VCaP (cell line): ENCODE data around the gene LRCH1.
"Not testable (repeated sequence)": the region's sequence is repeated elsewhere in the genome, so short reads cannot be mapped to it uniquely, and the experiment has no call there.

Experiments used
- H3K27ac ChIP-seq: fragments of 450-650 bp; 2 replicates; pipeline ENCODE4 v1.5.1; 2017
- TF ChIP-seq, protein P1 (sequence below): fragments of 450-650 bp; conservative IDR thresholded peaks from 2 replicates; pipeline ENCODE4 v1.5.1; 2017; ENCODE audit warnings: mild to moderate bottlenecking, moderate library complexity

Gene LRCH1

DNA sequence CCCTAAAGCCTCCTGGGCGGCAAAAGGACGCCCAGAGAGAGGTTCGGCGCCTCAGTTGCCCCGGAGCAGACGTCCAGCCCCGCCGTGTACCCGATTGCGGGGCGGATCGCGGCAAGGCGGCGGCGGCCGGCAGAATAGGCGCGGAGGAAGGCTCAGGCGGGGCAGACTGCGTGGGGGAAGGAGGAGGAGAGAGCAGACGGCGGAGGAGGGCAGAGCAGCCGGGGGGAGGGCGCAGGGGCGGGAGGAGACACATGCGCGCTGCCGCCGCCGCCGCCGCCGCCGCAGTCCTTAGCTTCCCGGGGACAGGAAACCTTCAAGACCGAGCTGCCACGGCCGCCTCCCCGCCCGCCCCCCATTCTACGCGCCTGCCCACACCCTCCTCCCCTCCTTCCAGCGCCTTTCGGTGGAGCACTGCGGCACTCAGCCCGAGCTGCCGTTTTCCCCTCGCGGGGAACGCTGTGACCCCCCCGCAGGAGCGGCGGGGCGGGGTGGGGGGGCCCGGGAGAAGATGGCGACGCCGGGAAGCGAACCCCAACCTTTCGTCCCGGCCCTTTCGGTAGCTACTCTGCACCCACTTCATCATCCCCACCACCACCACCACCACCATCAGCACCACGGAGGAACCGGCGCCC lies at the start of gene LRCH1:
Gene LRCH1, plus strand, starts transcription at position 282 of the 632 bp plus-strand sequence. Its CDS starts 227 bp downstream, at position 509.
- peak within 1 kb of the TSS; percentile 93 for H3K27ac ChIP-seq
- TF ChIP-seq, protein P1, sequence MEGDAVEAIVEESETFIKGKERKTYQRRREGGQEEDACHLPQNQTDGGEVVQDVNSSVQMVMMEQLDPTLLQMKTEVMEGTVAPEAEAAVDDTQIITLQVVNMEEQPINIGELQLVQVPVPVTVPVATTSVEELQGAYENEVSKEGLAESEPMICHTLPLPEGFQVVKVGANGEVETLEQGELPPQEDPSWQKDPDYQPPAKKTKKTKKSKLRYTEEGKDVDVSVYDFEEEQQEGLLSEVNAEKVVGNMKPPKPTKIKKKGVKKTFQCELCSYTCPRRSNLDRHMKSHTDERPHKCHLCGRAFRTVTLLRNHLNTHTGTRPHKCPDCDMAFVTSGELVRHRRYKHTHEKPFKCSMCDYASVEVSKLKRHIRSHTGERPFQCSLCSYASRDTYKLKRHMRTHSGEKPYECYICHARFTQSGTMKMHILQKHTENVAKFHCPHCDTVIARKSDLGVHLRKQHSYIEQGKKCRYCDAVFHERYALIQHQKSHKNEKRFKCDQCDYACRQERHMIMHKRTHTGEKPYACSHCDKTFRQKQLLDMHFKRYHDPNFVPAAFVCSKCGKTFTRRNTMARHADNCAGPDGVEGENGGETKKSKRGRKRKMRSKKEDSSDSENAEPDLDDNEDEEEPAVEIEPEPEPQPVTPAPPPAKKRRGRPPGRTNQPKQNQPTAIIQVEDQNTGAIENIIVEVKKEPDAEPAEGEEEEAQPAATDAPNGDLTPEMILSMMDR: no peak

- TF ChIP-seq, protein P1: no peak
- H3K27ac ChIP-seq: no peak overlapping the region
Measured at GRCh38 chr13:46504036-46504435, 48.9 kb upstream of the LRCH1 start.

DNA sequence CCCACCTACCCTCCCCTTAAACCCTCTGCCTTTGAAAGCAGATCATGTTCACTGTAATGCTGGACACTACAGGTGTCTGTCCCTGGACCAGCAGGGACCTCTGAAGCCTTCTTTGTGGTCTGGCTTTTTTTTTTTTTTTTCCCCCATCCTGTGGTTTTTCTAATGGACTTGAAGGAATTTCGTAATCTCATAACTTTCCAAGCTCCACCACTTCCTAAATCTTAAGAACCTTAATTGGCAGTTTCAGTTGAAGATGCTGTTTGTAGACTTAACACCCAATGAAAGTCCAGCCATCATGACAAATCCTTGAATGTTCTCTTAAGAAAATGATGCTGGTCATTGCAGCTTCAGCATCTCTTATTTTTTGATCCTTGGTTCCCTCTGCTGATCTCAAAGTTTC lies 45.0 kb upstream of the LRCH1 start:
- TF ChIP-seq, protein P1: no peak
- H3K27ac ChIP-seq: no peak overlapping the region

DNA sequence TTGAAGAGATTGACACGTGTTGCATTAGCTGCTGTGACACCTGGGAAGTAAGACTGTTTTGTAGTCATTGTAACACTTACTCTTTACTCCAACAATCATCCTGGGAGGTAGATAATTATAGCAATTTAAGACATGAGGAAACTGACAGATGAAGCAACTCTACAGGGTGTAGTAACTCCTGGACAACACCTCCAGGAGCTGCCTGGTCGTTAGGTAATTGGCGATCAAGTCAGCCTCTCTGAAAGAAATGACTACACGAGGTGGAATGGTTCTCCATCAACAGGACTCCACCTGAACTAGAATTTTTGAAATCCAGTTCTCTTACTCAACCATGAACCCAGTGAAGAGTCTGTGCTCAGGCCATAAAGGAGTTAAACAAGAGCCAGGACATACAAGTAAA lies 43.0 kb upstream of the LRCH1 start:
- TF ChIP-seq, protein P1: no peak
- H3K27ac ChIP-seq: no peak overlapping the region

DNA sequence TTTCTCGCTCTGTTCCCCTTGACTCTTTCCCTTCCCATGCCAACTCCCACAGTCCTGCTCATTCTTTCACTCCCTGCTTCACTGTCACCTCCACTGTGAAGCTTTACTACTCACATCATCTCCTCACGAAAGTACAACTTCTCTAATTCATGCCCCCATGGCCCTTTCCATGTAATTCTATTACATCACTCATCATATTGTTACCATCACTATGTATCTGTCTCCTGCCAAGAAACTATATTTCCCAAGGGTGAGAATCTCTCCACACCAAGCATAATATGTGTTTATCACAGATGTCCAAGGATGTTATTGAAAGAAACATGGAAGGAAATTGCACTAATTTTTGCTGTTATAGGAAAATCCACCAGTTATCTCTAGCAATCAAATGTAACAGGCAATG lies 37.2 kb upstream of the LRCH1 start:
- TF ChIP-seq, protein P1: no peak
- H3K27ac ChIP-seq: no peak overlapping the region

- no peak overlapping the region for H3K27ac ChIP-seq
- TF ChIP-seq, protein P1: no peak
Measured at GRCh38 chr13:46516599-46517338, 36.2 kb upstream of the LRCH1 start.

DNA sequence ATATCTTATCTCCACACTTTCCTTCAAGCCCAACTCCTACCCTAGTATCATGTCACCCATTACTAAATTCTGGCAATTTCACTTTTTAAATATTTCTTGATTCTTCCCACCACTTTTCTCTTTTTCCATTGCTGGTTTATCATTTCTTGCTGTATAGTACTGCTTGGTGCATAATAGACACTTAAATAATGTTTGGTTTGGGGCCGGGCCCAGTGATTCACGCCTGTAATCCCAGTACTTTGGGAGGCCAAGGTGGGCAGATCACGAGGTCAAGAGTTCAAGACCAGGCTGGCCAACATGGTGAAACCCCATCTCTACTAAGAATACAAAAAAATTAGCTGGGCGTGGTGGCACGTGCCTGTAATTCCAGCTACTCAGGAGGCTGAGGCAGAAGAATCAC lies 35.2 kb upstream of the LRCH1 start:
- not testable (repeated sequence) for H3K27ac ChIP-seq

DNA sequence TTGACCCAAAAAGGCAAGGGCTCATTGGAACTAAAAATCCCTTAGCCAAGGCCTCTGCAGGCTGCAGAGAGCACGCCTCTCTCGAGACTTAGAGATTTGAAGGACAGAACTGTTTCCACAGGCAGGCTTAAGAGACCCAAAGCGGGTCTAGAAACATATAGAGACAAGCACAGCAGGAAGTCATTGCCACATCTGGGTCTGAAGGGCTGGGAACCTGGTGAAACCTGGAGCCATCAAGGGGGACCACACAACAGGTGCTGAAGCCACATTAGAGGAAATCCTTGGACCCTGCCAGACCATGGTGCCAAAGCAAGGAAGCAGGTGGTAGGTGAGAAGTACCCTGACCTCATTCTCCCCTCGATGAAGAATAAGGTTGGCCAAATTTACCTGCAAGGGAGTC lies 33.8 kb upstream of the LRCH1 start:
- TF ChIP-seq, protein P1: no peak
- no peak overlapping the region for H3K27ac ChIP-seq
